A204.1 (cell line): ENCODE data around the gene EIF3F.

Experiments used
- FAIRE-seq: peaks from 2 replicates; lab custom pipeline; 2012; peaks lifted over from hg19 to GRCh38; lab: Jason Lieb, UNC

The EIF3F gene

GRCh38 chr11:8040261-8040920 lies 53.3 kb downstream of the EIF3F start:
- no peak for FAIRE-seq

- FAIRE-seq = no peak
These were observed 53.8 kb downstream of the EIF3F start for GRCh38 chr11:8040921-8041285.

- no peak for FAIRE-seq
These were observed 54.4 kb downstream of the EIF3F start for GRCh38 chr11:8041576-8041975.

- FAIRE-seq = no peak
These were observed 56.6 kb downstream of the EIF3F start for GRCh38 chr11:8043756-8044155.

GRCh38 chr11:8045839-8046238 lies 58.7 kb downstream of the EIF3F start:
- FAIRE-seq = no peak

- no peak for FAIRE-seq
These were observed 60.2 kb downstream of the EIF3F start for GRCh38 chr11:8047382-8047781.

GRCh38 chr11:8049084-8049483 lies 61.9 kb downstream of the EIF3F start:
- FAIRE-seq = no peak
